Muscle of arm (tissue), 12 donors: Measurements from ENCODE around the gene PODNL1. TPM values are rescaled to one million over a fixed set of nuclear protein-coding genes. Genes with fewer than 3 reads are reported as not detected.
"Not testable (repeated sequence)": the region's sequence is repeated elsewhere in the genome, so short reads cannot be mapped to it uniquely, and the experiment has no call there.

ENCODE experiments used
- DNase-seq: peaks from one replicate; pipeline ENCODE4 v3.0.0-alpha.2; 2013
- polyA plus RNA-seq, 12 donors: library from polyadenylated mRNA; unstranded; fragments of 120-200 nt; gene quantifications; one replicate each; pipeline ENCODE4 v1.2.1, GENCODE V29; 2013; ENCODE audit not compliant: insufficient read length in 12 of 12

The PODNL1 gene
- polyA plus RNA-seq, 12 donors = 0.27 to 1.4 (median 0.67) TPM; not detected in 2

DNA sequence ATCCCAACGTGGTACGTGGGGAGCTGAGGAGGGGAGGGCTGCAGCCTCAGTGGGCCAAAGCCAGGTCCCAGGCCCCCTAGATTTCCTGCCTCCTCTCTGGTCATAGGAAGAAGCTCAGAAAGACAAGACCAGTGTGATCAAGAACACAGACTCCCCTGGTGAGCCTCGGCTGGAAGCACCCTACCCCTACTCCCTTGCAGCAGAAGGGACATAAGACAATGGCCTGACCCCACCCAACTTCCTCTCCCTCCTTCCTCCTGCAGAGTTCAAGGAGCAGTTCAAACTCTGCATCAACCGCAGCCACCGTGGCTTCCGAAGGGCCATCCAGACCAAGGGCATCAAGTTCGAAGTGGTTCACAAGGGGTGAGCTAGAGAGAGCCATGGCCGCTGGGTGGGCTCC is 11.5 kb downstream of the PODNL1 start:
- no peak for DNase-seq

GRCh38 chr19:13926010-13926409 is 12.2 kb downstream of the PODNL1 start:
- no peak for DNase-seq

DNA sequence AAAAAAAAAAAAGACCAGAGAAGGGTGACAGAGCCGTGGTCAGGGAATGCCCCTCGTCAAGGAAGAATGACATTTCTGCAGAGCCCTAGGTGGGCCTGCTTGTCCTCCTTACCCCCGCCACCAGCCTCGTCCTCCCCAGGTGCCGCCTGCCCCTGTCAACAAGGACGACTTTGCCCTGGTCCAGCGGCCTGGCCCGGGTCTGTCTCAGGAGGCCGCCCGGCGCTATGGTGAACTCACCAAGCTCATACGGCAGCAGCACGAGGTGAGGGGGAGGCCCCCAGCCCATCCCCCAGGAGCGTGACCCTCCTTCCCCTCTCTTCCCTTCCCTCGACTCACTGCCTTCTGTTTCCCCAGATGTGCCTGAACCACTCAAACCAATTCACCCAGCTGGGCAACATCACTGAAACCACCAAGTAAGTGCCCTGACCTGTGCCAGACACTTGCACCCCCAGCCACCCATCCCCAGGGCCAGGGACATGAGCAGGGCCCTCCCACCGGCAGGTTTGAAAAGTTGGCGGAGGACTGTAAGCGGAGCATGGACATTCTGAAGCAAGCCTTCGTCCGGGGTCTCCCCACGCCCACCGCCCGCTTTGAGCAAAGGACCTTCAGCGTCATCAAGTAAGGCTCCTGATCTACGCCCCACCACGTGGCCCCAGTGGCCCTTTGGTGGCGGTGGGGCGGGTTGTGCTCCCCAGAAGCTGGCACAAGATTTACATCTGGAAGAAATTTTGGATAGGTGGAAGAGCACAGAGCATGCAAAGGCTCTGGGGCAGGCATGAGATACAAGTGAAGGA is 14.8 kb downstream of the PODNL1 start:
- DNase-seq = no peak

GRCh38 chr19:13922118-13922517 is 16.1 kb downstream of the PODNL1 start:
- not testable (repeated sequence) for DNase-seq

- peak; percentile 23 for DNase-seq
Measured at GRCh38 chr19:13920940-13921747, 17.1 kb downstream of the PODNL1 start.

- no peak for DNase-seq
Measured at GRCh38 chr19:13920524-13920923, 17.7 kb downstream of the PODNL1 start.

GRCh38 chr19:13918726-13919411 is 19.3 kb downstream of the PODNL1 start:
- DNase-seq = no peak

- DNase-seq = no peak
Measured at GRCh38 chr19:13917888-13918406, 20.3 kb downstream of the PODNL1 start.

DNA sequence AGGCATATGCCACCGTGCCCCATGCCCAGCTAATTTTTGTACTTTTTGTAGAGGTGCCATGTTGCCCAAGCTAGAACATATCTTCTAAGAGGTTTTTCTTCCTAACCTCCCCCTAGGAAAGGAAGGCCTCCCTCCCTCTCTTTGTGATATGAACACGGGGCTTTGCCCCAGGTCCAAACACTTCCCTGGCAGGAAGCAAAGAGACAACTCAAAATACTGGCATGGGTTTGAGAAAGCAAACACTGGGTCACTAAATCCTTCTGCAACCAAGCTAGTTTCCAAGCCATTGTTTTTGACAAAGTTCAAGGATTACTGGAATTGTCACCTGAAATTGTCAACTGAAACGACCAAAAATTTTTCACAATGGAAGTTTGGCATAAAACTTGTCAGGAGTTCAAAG is 23.4 kb downstream of the PODNL1 start:
- no peak for DNase-seq

- DNase-seq = no peak
Measured at GRCh38 chr19:13913352-13913751, 24.9 kb downstream of the PODNL1 start.

DNA sequence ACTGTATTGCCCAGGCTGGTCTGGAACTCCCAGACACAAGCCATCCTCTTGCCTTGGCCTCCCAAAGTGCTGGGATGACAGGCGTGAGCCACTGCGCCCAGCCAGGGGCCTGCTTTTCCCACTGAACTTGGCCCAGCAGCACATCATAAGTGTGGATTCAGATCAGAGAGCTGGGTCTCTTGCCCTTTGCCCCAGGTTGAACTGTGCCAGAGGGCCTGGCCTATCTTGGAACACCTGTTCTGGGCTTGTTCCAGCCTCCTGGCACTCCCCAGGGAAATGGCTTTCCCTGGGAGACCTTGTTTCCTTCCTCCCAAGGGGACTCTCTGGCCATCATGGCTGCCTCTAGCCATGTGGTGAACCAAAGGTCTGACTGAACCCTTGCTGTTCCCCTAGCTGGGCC is 28.8 kb downstream of the PODNL1 start:
- no peak for DNase-seq

DNA sequence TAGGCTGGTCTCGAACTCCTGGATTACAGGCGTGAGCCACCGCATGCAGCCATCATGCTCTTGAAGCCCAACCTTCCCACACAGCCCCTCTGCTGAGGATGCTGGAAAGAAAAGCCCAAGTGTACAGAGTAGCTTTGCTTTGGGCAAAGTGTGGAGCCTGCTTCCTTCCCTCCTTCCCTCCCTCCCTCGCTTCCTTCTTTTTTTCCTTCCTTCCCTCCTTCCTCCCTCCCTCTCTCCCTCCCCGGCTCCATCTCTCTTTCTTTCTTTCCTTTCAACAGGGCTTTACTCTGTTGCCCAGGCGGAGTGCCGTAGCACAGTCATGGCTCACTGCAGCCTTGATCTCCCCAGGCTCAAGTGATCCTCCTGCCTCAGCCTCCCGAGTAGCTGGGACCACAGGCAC is 29.5 kb downstream of the PODNL1 start:
- no peak for DNase-seq

- no peak for DNase-seq
Measured at GRCh38 chr19:13906910-13907309, 31.3 kb downstream of the PODNL1 start.

DNA sequence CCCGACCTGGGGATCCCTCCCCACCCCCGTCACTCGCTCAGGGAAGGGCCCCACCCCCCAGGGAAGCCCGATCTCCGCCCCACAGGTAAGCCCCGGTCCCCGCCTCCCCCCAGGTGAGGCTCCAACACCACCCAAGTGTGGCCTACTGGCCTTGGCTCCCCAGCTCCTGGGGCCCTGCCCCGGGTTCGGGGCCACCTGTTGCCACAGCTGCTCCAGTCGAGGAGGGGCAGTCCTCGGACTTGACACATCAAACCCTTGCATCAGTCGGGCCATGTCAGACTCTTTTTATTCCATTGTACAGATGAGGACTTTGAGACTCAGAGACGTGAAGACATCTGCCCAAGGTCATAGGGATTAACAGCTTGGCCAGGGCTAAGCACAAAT is 31.7 kb downstream of the PODNL1 start:
- DNase-seq = peak; percentile 14

- peak; percentile 90 for DNase-seq
Measured at GRCh38 chr19:13905634-13906520, 32.3 kb downstream of the PODNL1 start, which contains the start of the genes BRME1 and CC2D1A. BRME1 (minus strand) TSS chr19:13906117; CDS start chr19:13904892, 1,225 bp downstream. CC2D1A (plus strand) TSS chr19:13906201; CDS start chr19:13906442, 241 bp downstream.

GRCh38 chr19:13902993-13903555 is 35.1 kb downstream of the PODNL1 start:
- DNase-seq = no peak

GRCh38 chr19:13899912-13900584 is 38.2 kb downstream of the PODNL1 start:
- no peak for DNase-seq

GRCh38 chr19:13899393-13899792 is 38.8 kb downstream of the PODNL1 start:
- DNase-seq = no peak

DNA sequence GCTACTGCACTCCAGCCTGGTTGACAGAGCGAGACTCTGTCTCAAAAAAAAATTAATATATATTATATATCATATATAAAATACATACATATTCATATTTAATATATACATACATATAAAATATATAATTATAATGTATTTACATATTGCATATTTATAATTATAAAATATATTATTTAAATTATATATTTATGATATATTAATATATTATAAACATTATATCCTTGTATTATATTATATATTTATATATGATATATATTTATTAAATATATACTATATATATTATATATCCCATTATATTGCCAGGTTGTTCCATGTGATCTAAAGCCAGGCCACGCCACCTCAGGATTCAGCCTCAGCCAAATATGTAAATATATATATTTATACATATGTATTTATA is 42.0 kb downstream of the PODNL1 start:
- no peak for DNase-seq

GRCh38 chr19:13894552-13894951 is 43.7 kb downstream of the PODNL1 start:
- DNase-seq = no peak
